COLO668 (cell line): ENCODE results near the gene VRK2.
"Not testable (repeated sequence)": the region's sequence is repeated elsewhere in the genome, so short reads cannot be mapped to it uniquely, and the experiment has no call there.

ENCODE experiments used
- DNase-seq: peaks from one replicate; lab custom pipeline; 2025; ENCODE audit not compliant: unreplicated experiment; lab: John Stamatoyannopoulos, UW

The VRK2 gene

GRCh38 chr2:58157754-58158153, 111.1 kb downstream of the VRK2 start:
- no peak for DNase-seq

GRCh38 chr2:58158481-58158880, 111.9 kb downstream of the VRK2 start:
- DNase-seq: no peak

- DNase-seq: no peak
Measured at GRCh38 chr2:58163913-58164312, 117.3 kb downstream of the VRK2 start.

- DNase-seq: not testable (repeated sequence)
Measured at GRCh38 chr2:58168130-58168529, 121.5 kb downstream of the VRK2 start.

- not testable (repeated sequence) for DNase-seq
Measured at GRCh38 chr2:58169845-58170244, 123.2 kb downstream of the VRK2 start.

- DNase-seq: not testable (repeated sequence)
Measured at GRCh38 chr2:58170334-58170933, 123.8 kb downstream of the VRK2 start.

GRCh38 chr2:58171831-58172230, 125.2 kb downstream of the VRK2 start:
- not testable (repeated sequence) for DNase-seq

- DNase-seq: not testable (repeated sequence)
Measured at GRCh38 chr2:58177187-58177586, 130.6 kb downstream of the VRK2 start.

- DNase-seq: not testable (repeated sequence)
Measured at GRCh38 chr2:58180175-58180574, 133.6 kb downstream of the VRK2 start.

GRCh38 chr2:58180635-58181034, 134.0 kb downstream of the VRK2 start:
- no peak for DNase-seq

GRCh38 chr2:58182527-58182926, 135.9 kb downstream of the VRK2 start:
- DNase-seq: no peak

GRCh38 chr2:58186501-58186900, 139.9 kb downstream of the VRK2 start:
- DNase-seq: no peak

GRCh38 chr2:58187022-58187421, 140.4 kb downstream of the VRK2 start:
- DNase-seq: not testable (repeated sequence)

- DNase-seq: no peak
Measured at GRCh38 chr2:58194458-58194857, 147.9 kb downstream of the VRK2 start.

GRCh38 chr2:58195662-58196061, 149.1 kb downstream of the VRK2 start:
- no peak for DNase-seq

- no peak for DNase-seq
Measured at GRCh38 chr2:58197894-58198293, 151.3 kb downstream of the VRK2 start.

- DNase-seq: no peak
Measured at GRCh38 chr2:58202404-58202803, 155.8 kb downstream of the VRK2 start.

- no peak for DNase-seq
Measured at GRCh38 chr2:58203018-58203417, 156.4 kb downstream of the VRK2 start.

- DNase-seq: peak; percentile 12
Measured at GRCh38 chr2:58204195-58204959, 157.8 kb downstream of the VRK2 start.

GRCh38 chr2:58206785-58207184, 160.2 kb downstream of the VRK2 start:
- no peak for DNase-seq

GRCh38 chr2:58207189-58207588, 160.6 kb downstream of the VRK2 start:
- DNase-seq: no peak
